GM23338 (cell line): ENCODE data around the gene PEX11A. TPM values are rescaled to one million over a fixed set of nuclear protein-coding genes. Genes with fewer than 3 reads are reported as not detected.

Experiments
- ATAC-seq: fragments of 200-7000 bp; cut with Tn5 transposase; 3 replicates; pipeline ENCODE4 v1.9.1; 2020
- DNase-seq: peaks from one replicate; pipeline ENCODE4 v3.0.0-alpha.2; 2015; ENCODE audit warnings: low spot score
- H2AFZ ChIP-seq: fragments of 200-600 bp; sonication (generic); 2 replicates; pipeline ENCODE4 v1.8.0; 2016; ENCODE audit warnings: antibody characterized with exemption, mild to moderate bottlenecking, moderate library complexity
- H3F3A ChIP-seq: fragments of 200-600 bp; sonication (generic); replicated peaks from 2 replicates; pipeline ENCODE4 v1.8.0; 2017; ENCODE audit warnings: antibody characterized with exemption, mixed run types, low read depth
- H3K27ac ChIP-seq: fragments of 200-600 bp; sonication (generic); 2 replicates; pipeline ENCODE4 v1.6.1; 2016; ENCODE audit warnings: low read depth
- H3K27me3 ChIP-seq: fragments of 200-600 bp; sonication (generic); 2 replicates; pipeline ENCODE4 v1.8.0; 2016; ENCODE audit warnings: mild to moderate bottlenecking, mixed run types, moderate library complexity; ENCODE audit not compliant: insufficient read depth
- H3K36me3 ChIP-seq: fragments of 200-600 bp; sonication (generic); 2 replicates; pipeline ENCODE4 v1.8.0; 2016; ENCODE audit warnings: mild to moderate bottlenecking; ENCODE audit not compliant: insufficient read depth
- H3K4me1 ChIP-seq: fragments of 200-600 bp; sonication (generic); 2 replicates; pipeline ENCODE4 v1.8.0; 2016; ENCODE audit warnings: mild to moderate bottlenecking, moderate library complexity; ENCODE audit not compliant: insufficient read depth
- H3K4me2 ChIP-seq: fragments of 200-600 bp; sonication (generic); 2 replicates; pipeline ENCODE4 v1.7.1; 2017; ENCODE audit warnings: mixed run types
- H3K4me3 ChIP-seq: fragments of 200-600 bp; sonication (generic); 2 replicates; pipeline ENCODE4 v1.6.1; 2016; ENCODE audit warnings: mixed run types
- H3K79me2 ChIP-seq: fragments of 200-600 bp; sonication (generic); replicated peaks from 2 replicates; pipeline ENCODE4 v1.8.0; 2017; ENCODE audit warnings: mild to moderate bottlenecking; ENCODE audit not compliant: insufficient read depth
- H3K9me2 ChIP-seq: fragments of 200-600 bp; sonication (generic); 2 replicates; pipeline ENCODE4 v1.8.0; 2017; ENCODE audit not compliant: insufficient read depth
- H4K20me1 ChIP-seq: fragments of 200-600 bp; sonication (generic); replicated peaks from 2 replicates; pipeline ENCODE4 v1.8.0; 2017; ENCODE audit warnings: mild to moderate bottlenecking; ENCODE audit not compliant: insufficient read depth
- H3K27ac Mint-ChIP-seq: 2 replicates; pipeline ENCODE4 v1.8.0; 2020; ENCODE audit warnings: inconsistent platforms, mild to moderate bottlenecking, moderate library complexity, mixed read lengths
- H3K27me3 Mint-ChIP-seq: 3 replicates; pipeline ENCODE4 v1.8.0; 2022; ENCODE audit warnings: low read depth, mild to moderate bottlenecking, moderate library complexity, mixed read lengths, inconsistent platforms; ENCODE audit not compliant: insufficient read depth, poor library complexity
- H3K36me3 Mint-ChIP-seq: 3 replicates; pipeline ENCODE4 v1.8.0; 2021; ENCODE audit warnings: low read depth, mild to moderate bottlenecking, inconsistent platforms, moderate library complexity, mixed read lengths
- H3K4me1 Mint-ChIP-seq: 3 replicates; pipeline ENCODE4 v1.8.0; 2020; ENCODE audit warnings: mild to moderate bottlenecking, inconsistent platforms, mixed read lengths
- H3K4me3 Mint-ChIP-seq: 3 replicates; pipeline ENCODE4 v1.8.0; 2021; ENCODE audit warnings: moderate library complexity, mild to moderate bottlenecking, inconsistent platforms, mixed read lengths
- H3K9me3 Mint-ChIP-seq: 3 replicates; pipeline ENCODE4 v1.8.0; 2020; ENCODE audit warnings: moderate library complexity, mild to moderate bottlenecking, inconsistent platforms, mixed read lengths
- CREB1 ChIP-seq: fragments of 250-450 bp; sonication (Bioruptor Pico); IDR thresholded peaks from 2 replicates; pipeline ENCODE4 v1.5.0; 2020; ENCODE audit warnings: low read depth, mild to moderate bottlenecking, moderate library complexity
- POLR2AphosphoS5 ChIP-seq: IDR thresholded peaks from 2 replicates; pipeline ENCODE4 v1.6.1; 2016; ENCODE audit warnings: antibody characterized with exemption, low read depth
- STAT1 ChIP-seq: IDR thresholded peaks from one replicate; pipeline ENCODE4 v1.6.1; 2016; ENCODE audit warnings: antibody characterized with exemption; ENCODE audit not compliant: unreplicated experiment
- polyA plus RNA-seq: library from polyadenylated mRNA; unstranded; fragments of >200 nt; fragmentation: Nextera tagmentation; extraction: Ambion mirVana; gene quantifications from 2 replicates; pipeline ENCODE4 v1.2.1, GENCODE V29; 2016
- total RNA-seq: library from RNA; depleted of rRNA; stranded (reverse); fragments of >200 nt; shearing (Covaris generic); gene quantifications from 2 replicates; pipeline ENCODE4 v1.2.3, GENCODE V29; 2014
- TF ChIP-seq, protein P1 (sequence below): IDR thresholded peaks from one replicate; pipeline ENCODE4 v1.6.1; 2018; ENCODE audit warnings: antibody characterized with exemption; ENCODE audit not compliant: unreplicated experiment

The PEX11A gene
- total and polyA plus RNA-seq, 2 experiments from 2014 or later: 2.1 to 4.8 TPM

DNA sequence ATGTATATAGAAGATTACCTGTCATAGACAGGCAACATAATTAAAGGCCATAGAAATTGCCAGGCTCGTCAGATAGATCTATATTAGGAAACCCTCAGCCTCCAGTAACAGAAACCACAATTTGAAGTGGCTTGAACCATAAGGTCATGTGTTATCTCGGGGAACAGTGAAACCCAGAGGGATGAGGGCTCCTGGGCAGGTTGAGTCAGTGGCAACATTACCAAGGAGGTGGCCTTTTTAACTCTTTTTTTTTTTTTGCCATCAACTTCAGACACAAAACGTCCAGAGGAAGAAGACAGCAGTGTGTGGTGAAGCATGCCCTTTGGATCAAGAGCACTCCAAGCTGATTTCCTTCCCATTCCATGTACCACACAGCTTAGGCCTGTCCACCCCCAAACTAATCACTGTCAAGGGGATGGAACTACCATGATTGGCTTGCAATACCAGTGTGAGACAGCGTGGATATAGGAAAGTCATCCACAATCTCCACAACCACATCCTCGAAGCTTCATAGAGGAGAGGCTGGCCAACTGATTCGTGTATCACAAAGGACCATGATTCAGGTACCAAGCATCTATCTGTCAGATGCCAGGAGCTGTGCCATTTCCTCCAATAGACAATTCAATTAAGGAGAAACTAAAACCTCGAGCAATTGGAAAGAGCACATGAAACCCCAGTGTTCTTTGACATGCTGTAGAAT is 34.3 kb downstream of the PEX11A start:
- H3K4me2 ChIP-seq: peak overlapping the region; percentile 95
- H4K20me1 ChIP-seq: no peaks in the 10 kb centered on the region; the same call in 1 of the 2 replicates
- no peaks in the 10 kb centered on the region for H3K36me3 ChIP-seq
- no peak overlapping the region for H3K27ac Mint-ChIP-seq
- H3K9me2 ChIP-seq: no peaks in the 10 kb centered on the region
- TF ChIP-seq, protein P1, sequence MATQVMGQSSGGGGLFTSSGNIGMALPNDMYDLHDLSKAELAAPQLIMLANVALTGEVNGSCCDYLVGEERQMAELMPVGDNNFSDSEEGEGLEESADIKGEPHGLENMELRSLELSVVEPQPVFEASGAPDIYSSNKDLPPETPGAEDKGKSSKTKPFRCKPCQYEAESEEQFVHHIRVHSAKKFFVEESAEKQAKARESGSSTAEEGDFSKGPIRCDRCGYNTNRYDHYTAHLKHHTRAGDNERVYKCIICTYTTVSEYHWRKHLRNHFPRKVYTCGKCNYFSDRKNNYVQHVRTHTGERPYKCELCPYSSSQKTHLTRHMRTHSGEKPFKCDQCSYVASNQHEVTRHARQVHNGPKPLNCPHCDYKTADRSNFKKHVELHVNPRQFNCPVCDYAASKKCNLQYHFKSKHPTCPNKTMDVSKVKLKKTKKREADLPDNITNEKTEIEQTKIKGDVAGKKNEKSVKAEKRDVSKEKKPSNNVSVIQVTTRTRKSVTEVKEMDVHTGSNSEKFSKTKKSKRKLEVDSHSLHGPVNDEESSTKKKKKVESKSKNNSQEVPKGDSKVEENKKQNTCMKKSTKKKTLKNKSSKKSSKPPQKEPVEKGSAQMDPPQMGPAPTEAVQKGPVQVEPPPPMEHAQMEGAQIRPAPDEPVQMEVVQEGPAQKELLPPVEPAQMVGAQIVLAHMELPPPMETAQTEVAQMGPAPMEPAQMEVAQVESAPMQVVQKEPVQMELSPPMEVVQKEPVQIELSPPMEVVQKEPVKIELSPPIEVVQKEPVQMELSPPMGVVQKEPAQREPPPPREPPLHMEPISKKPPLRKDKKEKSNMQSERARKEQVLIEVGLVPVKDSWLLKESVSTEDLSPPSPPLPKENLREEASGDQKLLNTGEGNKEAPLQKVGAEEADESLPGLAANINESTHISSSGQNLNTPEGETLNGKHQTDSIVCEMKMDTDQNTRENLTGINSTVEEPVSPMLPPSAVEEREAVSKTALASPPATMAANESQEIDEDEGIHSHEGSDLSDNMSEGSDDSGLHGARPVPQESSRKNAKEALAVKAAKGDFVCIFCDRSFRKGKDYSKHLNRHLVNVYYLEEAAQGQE: no peak
- no peak for TF ChIP-seq STAT1
- TF ChIP-seq CREB1 (CRISPR knock-in tag): no peak
- peaks cover 12% of the 10 kb centered on the region for H3K36me3 Mint-ChIP-seq
- DNase-seq (no peak), ATAC-seq (no peak)
- H3K27ac ChIP-seq: no peak overlapping the region
- H3K4me3 Mint-ChIP-seq: peak overlapping the region; percentile 92
- H3K27me3 Mint-ChIP-seq: peaks cover 5% of the 10 kb centered on the region
- peak overlapping the region; percentile 91 for H3K4me3 ChIP-seq
- no peaks in the 10 kb centered on the region for H3F3A ChIP-seq
- H3K9me3 Mint-ChIP-seq: no peaks in the 10 kb centered on the region; the same call in 2 of the 3 replicates
- H3K4me1 Mint-ChIP-seq: peaks cover 10% of the 10 kb centered on the region
- peaks cover 16% of the 10 kb centered on the region for H3K79me2 ChIP-seq
- H3K4me1 ChIP-seq: peaks cover 5% of the 10 kb centered on the region; the same call in 1 of the 2 replicates
- H3K27me3 ChIP-seq: no peaks in the 10 kb centered on the region
- peak overlapping the region; percentile 100 for H2AFZ ChIP-seq

DNA sequence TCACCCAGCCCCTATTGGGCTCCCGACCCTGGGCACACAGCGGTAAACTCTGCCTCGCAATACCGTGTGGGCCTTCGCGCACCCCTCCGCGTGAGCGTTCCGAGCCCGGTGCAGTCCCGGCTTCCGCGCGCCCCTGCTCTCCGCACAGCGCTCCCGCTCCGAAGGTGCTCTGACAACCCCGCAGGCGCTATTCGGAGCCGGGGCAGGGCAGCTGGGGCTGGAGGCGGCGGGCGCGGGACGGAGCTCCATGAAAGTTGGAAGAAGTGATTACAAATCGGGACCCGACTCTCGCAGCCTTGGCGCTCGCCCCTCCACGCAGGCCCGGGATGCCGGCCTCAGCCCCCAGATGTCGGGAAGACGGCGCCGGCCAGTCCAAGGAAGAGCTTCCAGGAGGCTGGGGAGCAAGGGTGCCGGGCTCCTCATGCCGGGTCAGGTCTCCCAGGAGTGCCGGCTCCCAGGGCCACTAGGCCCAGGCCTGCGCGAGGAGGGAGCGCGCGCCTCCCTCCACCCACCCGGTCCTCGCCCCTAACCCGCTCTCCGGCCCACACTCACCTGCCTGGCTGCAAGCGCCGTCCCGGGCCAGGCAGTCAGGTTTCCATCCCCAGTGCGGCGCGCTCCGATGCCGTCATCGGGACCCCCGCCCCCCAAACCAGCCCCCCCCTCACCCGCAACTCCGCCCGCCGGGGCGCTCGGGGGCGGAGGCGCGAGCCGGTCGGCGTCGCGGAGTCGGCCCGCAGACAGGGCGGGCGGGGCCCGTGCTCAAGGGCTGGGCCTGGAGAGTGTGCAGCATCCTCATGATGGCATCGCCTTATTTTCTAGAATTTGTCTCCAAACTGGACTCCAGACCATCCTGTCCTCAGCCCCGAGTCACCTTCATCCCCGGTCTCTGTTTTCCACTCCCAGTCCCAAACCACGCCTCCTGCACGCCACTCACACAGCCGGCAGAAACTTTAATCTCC is 35.4 kb downstream of the PEX11A start, which contains the start of gene KIF7:
TSS of gene KIF7 (minus strand) at position 621 of the 959 bp plus-strand sequence. CDS start 2,537 bp downstream, outside the sequence.
- Histone ChIP-seq H2AFZ (peak within 1 kb of the TSS; percentile 100), H3K27ac (no peak within 1 kb of the TSS), H3F3A (no peaks in the 10 kb centered on the region), H3K4me3 (peak within 1 kb of the TSS; percentile 91), H3K36me3 (no peaks in the 10 kb centered on the region), H3K4me1 (peaks cover 5% of the 10 kb centered on the region; the same call in 1 of the 2 replicates), H3K9me2 (no peaks in the 10 kb centered on the region), H3K27me3 (no peaks in the 10 kb centered on the region), H4K20me1 (no peaks in the 10 kb centered on the region; the same call in 1 of the 2 replicates), H3K4me2 (peak within 1 kb of the TSS; percentile 95), H3K79me2 (peaks cover 16% of the 10 kb centered on the region)
- H3K36me3 Mint-ChIP-seq: peaks cover 15% of the 10 kb centered on the region
- ATAC-seq: peak; percentile 92
- peaks cover 10% of the 10 kb centered on the region for H3K4me1 Mint-ChIP-seq
- H3K9me3 Mint-ChIP-seq: no peaks in the 10 kb centered on the region
- TF ChIP-seq POLR2AphosphoS5 (peak; percentile 91), CREB1 (CRISPR knock-in tag) (peak; percentile 95)
- TF ChIP-seq, protein P1: no peak
- peak; percentile 83 for DNase-seq
- H3K27ac Mint-ChIP-seq: no peak within 1 kb of the TSS
- H3K4me3 Mint-ChIP-seq: peak within 1 kb of the TSS; percentile 92
- H3K27me3 Mint-ChIP-seq: peaks cover 5% of the 10 kb centered on the region
